GM18502 (cell line): ENCODE data around the gene SLC6A12.

Experiments used
- ATAC-seq: cut with Tn5 transposase; IDR thresholded peaks from one replicate; pipeline ENCODE4 v1.9.1; 2021; ENCODE audit warnings: mild to moderate bottlenecking; ENCODE audit not compliant: unreplicated experiment, poor library complexity

Gene SLC6A12

DNA sequence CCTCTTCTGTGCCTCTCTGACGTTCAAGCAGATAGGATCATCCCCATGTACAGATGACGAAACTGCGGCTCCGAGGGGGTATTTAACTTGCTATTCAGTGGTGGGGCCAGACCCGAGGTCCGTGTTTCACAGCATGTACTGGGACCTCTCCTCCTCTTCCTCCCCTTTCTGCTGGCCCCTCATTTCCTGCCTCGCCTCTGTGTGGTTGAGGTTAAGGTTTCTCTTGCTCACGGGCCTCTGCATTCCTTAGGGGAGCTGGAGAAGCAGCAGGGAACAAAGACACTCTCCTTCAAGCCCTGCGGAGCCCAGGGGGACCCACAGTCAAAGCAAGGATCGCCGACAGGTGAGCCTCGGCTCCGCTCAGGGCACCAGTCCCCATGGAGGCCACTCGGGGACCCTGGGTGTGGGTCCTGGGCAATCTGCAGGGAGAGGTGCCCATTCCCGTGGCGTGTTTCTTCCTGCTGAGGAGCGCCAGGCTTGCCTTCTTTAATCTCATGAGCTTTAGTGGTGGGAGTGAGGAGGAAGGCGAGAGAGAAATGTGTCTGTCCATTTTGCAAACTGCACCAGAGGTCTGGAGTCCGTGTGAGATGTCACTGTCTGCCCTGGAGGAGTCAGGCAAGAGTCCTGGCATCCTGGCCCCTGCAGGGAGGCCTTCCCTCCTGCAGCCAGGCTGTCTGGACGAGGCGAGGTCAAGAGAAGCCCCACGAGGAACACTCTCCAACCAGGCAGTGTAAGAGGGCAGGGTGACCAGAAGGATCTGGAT is 45.0 kb downstream of the SLC6A12 start:
- no peak for ATAC-seq

DNA sequence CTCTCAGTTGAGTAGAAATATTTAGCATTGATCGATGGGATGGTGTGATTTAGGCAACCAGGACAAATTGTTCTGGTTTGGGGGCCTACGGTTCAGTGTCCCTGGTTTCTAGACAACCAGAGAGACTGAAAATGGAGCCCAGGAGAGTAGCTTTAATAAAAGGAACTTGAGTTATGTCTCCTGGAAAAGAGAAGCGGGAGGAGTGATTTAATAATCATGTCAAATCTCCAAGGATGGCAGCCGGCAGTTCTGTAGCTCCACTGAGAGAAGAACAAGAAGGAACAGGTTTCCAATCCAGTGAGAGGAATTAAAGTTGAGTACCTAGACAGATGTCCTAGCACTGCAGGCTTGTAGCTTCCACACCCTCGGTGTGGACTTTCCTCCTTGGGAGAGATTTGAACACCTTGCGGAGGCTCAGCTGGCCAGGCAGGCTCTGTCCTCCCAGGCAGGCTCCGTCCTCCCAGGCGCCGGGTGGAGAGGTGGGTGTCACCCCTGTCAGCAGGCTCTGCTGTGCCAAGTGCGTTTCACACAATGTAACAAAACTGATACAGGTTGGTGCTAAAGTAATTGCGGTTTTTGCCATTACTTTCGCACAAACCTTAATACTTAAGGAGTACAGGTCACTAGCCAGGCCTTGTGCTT is 45.9 kb downstream of the SLC6A12 start:
- ATAC-seq = no peak

- no peak for ATAC-seq
Measured at GRCh38 chr12:166425-167075, 47.4 kb downstream of the SLC6A12 start.

DNA sequence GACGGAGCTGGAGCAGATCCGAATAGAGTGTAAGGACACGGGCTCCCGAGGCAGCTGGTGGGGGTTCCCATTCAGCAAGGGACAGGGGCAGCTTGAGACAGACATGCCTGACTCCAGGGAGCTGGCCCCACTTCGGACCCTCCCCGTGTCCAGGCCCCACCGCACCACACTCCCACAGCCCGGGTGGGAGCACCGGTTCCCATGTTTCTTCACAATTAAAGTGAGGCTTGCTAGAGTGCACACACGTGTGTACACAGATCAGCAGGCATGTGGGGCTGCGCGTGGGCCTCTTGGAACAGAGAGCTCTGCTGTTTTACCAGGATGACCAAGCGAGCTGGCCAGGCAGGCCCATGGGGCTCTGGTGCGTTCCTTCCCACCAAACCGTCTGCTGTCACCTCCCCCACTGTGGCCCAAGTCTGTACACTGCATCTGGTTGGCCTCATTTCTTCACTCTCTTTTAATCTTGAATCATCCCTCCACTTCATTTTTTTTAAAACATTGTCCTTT is 48.0 kb downstream of the SLC6A12 start:
- ATAC-seq = no peak

DNA sequence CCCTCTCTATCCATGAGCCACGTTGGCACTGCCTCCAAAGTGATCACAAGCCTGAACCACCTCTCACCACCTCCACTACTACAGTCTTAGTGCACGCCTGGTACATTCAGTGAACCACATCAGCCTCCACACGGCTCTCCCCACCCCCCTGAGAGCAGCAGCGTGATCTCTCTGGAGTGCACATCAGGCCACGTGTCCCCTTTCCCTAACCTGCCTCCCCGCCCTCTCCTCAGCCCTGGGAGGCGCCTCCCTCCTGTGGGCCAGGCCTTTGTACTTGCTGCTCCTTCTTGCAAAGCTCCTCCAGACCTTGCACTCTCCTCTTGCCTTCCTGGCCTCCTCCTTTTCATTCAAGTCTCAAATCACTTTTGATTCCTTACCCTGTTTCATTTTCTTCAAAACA is 49.8 kb downstream of the SLC6A12 start:
- ATAC-seq = no peak

GRCh38 chr12:163406-163986 is 50.5 kb downstream of the SLC6A12 start:
- no peak for ATAC-seq

DNA sequence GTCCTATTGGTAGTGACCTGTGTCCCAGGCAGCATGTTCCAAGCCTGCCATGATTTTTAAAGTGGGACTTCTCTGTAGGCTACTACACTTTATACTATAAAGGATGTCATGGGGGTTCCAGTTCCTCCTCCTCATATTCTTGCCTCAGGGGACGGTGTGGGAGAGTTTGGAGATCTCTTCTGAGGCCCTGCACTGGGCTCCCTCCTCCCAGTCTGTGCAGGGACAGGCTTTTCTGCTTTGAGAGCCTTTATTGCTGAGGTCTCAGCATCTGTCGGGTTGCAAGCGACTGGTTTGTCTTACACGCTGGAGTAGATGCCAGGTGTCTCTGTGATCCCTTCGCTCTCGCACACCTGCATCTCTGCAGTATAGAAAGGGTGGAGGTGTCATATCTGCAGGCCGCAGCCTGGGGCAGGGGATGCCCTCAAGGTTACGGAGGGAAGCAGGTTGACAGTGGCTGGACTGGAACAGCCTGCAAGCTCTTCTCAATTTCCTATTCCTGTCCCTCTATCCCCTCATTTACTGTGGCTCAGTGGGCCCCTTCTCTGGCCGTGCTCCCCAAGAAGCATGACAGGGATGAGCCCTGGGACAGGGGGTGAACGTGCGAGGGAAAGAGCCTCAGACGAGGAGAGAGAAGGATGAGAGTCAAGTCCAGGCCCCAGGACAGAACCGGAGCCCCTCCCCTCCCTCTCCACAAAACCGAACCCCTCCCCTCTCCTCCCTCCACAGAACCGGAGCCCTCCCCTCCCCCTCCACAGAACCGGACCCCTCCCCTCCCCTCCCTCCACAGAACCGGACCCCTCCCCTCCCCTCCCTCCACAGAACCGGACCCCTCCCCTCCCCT is 51.3 kb downstream of the SLC6A12 start:
- no peak for ATAC-seq

- ATAC-seq = no peak
Measured at GRCh38 chr12:161823-162222, 52.1 kb downstream of the SLC6A12 start.

DNA sequence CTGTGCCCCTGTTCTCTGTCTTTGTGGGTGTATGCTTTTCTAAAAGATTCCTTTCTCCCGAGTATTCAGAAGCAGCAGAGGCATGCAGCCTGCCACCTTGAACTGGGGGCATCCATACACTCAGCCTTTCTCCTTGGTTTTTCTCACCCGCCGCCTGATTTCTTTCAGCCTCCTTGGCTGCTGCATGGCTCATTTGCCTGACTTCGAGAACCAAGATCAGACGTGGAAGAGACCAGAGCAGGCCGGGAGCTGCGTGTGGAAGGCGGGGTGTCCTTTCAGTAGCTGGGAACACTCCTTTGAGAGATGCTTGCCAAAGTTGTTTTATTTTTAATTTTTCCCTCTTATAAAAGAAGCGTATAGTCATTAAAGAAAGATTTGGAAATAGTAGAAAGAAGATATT is 53.1 kb downstream of the SLC6A12 start:
- no peak for ATAC-seq

DNA sequence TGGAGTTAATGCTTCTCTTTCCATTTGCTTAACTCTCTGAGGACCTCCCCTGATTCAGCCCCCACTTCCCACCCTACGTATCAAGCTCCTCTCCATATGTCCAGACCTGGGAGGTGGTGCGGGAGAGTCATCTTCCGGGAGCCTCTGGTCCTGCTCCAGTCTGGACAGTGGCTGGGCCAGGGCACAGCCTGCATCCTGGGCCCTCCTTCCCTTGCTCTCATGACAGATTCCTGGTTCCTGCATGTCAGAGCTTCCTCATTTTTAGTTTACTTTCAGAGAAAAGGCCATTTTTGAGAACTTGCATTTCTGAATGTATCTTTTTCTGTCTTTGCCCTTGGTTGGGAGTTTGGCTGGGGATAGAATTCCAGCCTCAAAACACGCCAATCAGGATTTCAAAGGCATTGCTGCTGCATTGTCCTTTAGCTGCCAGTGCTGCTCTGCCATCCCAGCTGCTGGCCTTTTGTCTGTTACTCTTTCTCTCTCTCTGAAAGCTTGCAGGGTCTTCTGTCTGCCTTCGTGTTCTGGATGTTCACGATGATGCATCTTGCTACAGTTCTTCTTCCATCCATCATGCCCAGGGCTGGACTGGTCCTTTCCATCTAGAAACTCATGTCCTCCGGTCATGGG is 54.7 kb downstream of the SLC6A12 start:
- no peak for ATAC-seq

DNA sequence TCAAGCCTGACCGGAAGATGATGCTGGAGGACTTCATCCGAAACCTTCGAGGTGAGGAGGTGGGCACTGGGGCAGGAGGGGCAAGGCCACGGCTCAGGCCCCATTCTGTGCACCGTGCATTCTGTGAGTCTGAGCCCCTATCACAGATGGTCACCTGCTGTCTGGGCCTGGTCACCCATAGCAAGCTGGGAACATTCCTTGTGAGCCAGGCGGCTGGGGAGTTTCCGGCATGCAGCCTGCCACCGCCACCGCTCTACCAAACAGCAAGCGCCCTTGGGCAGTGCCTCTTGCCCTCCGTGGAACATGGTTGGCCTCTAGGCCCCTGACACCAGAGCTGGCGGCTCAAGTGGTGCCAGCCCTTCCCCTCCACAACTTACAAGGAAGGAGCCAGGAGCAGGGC is 56.3 kb downstream of the SLC6A12 start:
- no peak for ATAC-seq

DNA sequence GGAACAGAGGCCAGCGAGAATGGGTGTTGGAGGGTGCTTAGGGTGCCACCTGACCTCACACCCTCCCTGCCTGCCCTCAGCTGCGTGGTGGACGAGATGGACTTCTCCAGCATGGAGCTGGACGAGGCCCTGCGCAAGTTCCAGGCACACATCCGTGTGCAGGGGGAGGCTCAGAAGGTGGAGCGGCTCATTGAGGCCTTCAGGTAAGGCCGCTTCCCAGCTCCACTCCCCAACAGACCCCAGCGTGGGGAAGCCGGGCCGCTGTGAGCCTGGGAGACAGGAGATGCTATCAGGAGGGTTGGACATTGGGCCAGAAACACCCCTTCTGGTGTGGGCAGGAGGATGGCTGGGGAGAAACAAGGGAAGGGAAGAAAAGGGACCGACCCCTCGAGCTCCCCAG is 57.0 kb downstream of the SLC6A12 start:
- no peak for ATAC-seq

DNA sequence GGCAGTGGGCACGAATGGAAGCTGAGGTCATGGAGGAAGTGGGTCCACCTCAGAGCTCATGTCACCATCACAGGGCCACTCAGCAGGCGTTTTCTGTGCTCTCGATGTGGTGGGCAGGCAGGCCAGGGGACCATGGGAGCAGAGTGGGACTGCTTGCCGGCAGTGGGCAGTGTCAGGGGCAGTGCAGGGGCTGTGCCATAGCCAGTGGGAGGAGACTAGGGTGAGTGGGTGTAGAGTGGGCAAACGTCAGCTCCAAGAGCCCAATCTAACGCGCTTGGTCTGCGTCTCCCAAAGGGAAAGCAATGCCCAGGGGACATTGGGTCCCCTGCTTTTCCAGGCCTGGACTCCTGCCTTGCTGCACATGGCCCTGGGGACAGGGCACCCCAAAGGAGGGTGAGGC is 58.3 kb downstream of the SLC6A12 start:
- no peak for ATAC-seq

DNA sequence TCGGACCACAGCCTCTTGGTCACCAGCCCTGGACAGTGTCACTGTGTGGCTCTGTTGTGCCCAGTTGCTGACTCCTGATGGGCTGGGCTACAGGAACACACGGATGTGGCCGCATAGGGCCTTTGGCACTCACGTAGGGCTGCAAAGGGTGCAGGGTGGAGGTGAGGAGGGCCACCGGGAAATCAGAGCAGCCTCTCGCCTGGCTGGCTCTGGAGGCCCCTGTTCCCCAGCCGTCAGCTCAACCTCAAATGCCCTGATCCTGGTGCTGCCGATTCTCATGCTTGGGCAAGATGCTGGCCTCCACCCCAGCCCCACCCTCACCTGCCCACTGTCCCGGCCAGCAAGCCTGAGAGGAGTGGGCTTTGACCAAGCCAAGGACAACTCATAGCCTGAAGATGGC is 59.0 kb downstream of the SLC6A12 start:
- no peak for ATAC-seq

DNA sequence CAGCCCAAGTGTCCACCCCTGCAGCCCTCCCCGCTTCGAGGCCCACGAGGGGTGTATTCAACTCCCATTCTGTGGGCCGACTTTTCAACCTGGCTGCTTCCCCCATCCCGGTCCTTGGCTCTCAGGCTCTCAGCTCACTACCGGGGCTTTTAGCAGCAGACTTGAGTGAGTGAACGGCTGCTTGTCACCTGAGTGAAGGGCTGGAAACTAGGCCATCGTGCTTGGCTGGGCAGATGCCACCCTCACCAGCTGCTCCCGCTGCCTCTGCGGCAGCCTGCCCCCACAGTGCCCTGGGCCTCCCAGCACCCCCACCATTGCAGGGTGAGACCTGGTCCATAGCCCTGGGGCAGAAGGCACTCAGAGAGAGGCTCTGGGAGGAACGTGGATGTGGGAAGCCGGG is 59.9 kb downstream of the SLC6A12 start:
- no peak for ATAC-seq

DNA sequence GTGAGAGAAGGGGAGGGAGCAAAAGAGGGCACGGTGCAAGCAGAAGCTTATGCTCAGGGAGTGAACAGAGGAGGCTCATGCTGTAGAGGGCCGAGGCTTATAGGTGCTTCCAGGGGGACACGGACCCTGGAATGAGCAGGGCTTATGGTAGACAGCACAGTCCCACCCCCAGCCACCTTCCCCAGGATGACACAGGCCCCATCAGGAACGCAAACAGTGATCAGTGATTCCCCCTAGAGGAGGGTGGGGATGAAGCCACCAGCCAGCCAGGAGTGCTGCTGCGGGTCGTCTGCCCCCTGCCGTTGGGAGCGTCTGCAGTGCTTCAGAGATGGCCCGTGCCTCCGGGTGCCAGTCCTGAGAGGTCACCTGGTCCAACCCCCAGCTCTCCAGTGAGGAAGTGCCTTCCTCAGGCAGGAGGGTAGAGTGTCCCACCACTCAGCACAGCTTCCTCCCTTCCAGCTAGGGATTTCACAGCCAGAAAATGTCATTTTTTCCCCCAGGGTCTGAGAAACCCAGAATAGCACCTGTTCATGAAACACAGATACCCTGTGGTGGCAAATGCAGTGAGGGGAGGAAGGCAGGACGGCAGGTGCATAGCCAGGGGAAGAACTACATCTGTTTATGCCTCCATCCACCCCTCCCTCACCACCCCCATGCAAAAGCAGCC is 60.7 kb downstream of the SLC6A12 start:
- ATAC-seq = peak; percentile 58

DNA sequence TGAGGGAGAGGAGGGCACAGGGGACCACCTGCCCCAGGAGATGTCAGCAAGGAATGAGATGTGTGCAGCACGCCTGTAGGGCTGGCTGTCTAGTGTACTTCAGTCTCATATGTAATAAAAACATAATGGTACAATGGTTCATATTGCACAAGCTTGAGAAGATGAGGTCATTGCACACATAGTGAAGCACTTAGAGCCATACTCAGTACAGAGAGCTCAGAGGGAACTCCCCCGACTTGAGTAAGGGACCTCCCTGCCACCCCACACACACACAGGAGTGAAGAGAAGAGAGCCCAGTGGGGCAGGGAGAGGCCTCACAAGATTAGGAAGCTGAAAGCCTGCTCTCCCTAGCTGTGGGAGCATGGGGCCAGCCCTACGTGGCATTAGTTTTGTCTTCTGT is 61.5 kb downstream of the SLC6A12 start:
- no peak for ATAC-seq

DNA sequence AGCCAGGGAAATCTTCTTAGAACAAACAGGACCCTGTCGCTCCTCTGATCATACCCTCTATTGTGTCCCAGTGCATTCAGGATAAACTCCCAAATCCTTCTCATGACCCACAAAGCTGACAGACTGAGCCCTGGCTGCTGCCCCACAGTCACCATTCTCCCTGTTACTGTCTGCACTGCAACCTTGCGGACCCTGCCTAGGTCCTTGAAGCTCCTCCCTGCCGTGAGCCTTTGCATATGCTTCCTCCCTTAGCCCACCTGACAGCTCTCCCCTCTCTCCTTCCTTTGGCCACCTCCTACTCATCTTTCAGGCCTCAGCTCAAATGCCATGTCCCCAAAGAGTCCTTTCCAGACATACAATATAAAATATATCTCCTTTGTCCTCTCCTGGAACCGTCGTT is 62.4 kb downstream of the SLC6A12 start:
- ATAC-seq = no peak

- no peak for ATAC-seq
Measured at GRCh38 chr12:148676-149416, 65.1 kb downstream of the SLC6A12 start.
